WTC11 (cell line): ENCODE data around the gene SPOPL. TPM values are rescaled to one million over a fixed set of nuclear protein-coding genes. Genes with fewer than 3 reads are reported as not detected.

Source experiments
- ATAC-seq: fragments of 200-7000 bp; cut with Tn5 transposase; 2 replicates; pipeline ENCODE4 v1.10.0; 2021; ENCODE audit warnings: mild to moderate bottlenecking, moderate library complexity
- CTCF ChIA-PET: fragments of 300-600 bp; sonication (Branson Sonifier 250); formaldehyde crosslinking; loops from one replicate; lab custom pipeline; 2021; ENCODE audit warnings: antibody characterized with exemption; lab: Charles Lee
- POLR2A ChIA-PET: fragments of 350-600 bp; sonication (Branson Sonifier 250); formaldehyde crosslinking; loops from one replicate; lab custom pipeline; 2021; ENCODE audit warnings: antibody characterized with exemption; lab: Charles Lee
- DNase-seq: peaks from one replicate; pipeline ENCODE4 v3.0.0; 2021; ENCODE audit warnings: low spot score
- H3K27ac Mint-ChIP-seq: 2 replicates; pipeline ENCODE4 v1.8.0; 2021; ENCODE audit warnings: mixed read lengths
- H3K27me3 Mint-ChIP-seq: 2 replicates; pipeline ENCODE4 v1.8.0; 2021; ENCODE audit warnings: low read depth, mild to moderate bottlenecking, moderate library complexity, mixed read lengths
- H3K36me3 Mint-ChIP-seq: 2 replicates; pipeline ENCODE4 v1.8.0; 2021; ENCODE audit warnings: mixed read lengths
- H3K4me1 Mint-ChIP-seq: 2 replicates; pipeline ENCODE4 v1.8.0; 2022; ENCODE audit warnings: mixed read lengths
- H3K4me3 Mint-ChIP-seq: 2 replicates; pipeline ENCODE4 v1.8.0; 2021; ENCODE audit warnings: mild to moderate bottlenecking, moderate library complexity, mixed read lengths
- H3K9me3 Mint-ChIP-seq: 2 replicates; pipeline ENCODE4 v1.8.0; 2021; ENCODE audit warnings: mixed read lengths
- AFF4 ChIP-seq: sonication (generic); formaldehyde crosslinking; IDR thresholded peaks from 2 replicates; pipeline ENCODE4 v1.8.1; 2023; ENCODE audit warnings: mild to moderate bottlenecking, missing genetic modification reagents, borderline replicate concordance
- AR ChIP-seq: fragments of 250-450 bp; sonication (Bioruptor Pico); IDR thresholded peaks from 2 replicates; pipeline ENCODE4 v1.9.0; 2021; ENCODE audit warnings: mild to moderate bottlenecking
- E2F4 ChIP-seq: sonication (generic); formaldehyde crosslinking; IDR thresholded peaks from 2 replicates; pipeline ENCODE4 v1.8.1; 2022; ENCODE audit warnings: low read depth, mild to moderate bottlenecking, moderate library complexity, missing genetic modification reagents, borderline replicate concordance
- E2F5 ChIP-seq: sonication (generic); formaldehyde crosslinking; IDR thresholded peaks from 2 replicates; pipeline ENCODE4 v1.8.1; 2022; ENCODE audit warnings: mild to moderate bottlenecking, moderate library complexity, missing genetic modification reagents
- ERG ChIP-seq: fragments of 250-450 bp; sonication (Bioruptor Pico); IDR thresholded peaks from 2 replicates; pipeline ENCODE4 v1.8.0; 2021; ENCODE audit warnings: mild to moderate bottlenecking
- GABPB1 ChIP-seq: sonication (generic); formaldehyde crosslinking; IDR thresholded peaks from 2 replicates; pipeline ENCODE4 v1.8.1; 2023; ENCODE audit warnings: mild to moderate bottlenecking, missing genetic modification reagents
- IRF1 ChIP-seq: sonication (generic); formaldehyde crosslinking; IDR thresholded peaks from 2 replicates; pipeline ENCODE4 v1.8.0; 2023; ENCODE audit warnings: missing genetic modification reagents
- JUN ChIP-seq: sonication (generic); formaldehyde crosslinking; IDR thresholded peaks from 2 replicates; pipeline ENCODE4 v1.8.0; 2023; ENCODE audit warnings: mild to moderate bottlenecking, missing genetic modification reagents
- MAX ChIP-seq: sonication (generic); formaldehyde crosslinking; IDR thresholded peaks from 2 replicates; pipeline ENCODE4 v1.8.0; 2022; ENCODE audit warnings: mild to moderate bottlenecking, missing genetic modification reagents
- MLX ChIP-seq: sonication (generic); formaldehyde crosslinking; IDR thresholded peaks from 2 replicates; pipeline ENCODE4 v1.8.1; 2023; ENCODE audit warnings: mild to moderate bottlenecking, missing genetic modification reagents, moderate library complexity
- MYBL2 ChIP-seq: sonication (generic); formaldehyde crosslinking; IDR thresholded peaks from 2 replicates; pipeline ENCODE4 v1.8.1; 2023; ENCODE audit warnings: mild to moderate bottlenecking, moderate library complexity, missing genetic modification reagents
- SMAD4 ChIP-seq: sonication (generic); formaldehyde crosslinking; IDR thresholded peaks from 2 replicates; pipeline ENCODE4 v1.8.0; 2022; ENCODE audit warnings: mild to moderate bottlenecking, missing genetic modification reagents
- SP1 ChIP-seq: sonication (generic); formaldehyde crosslinking; conservative IDR thresholded peaks from 2 replicates; pipeline ENCODE4 v1.8.1; 2022; ENCODE audit warnings: missing genetic modification reagents
- STAT6 ChIP-seq: sonication (generic); formaldehyde crosslinking; conservative IDR thresholded peaks from 2 replicates; pipeline ENCODE4 v1.8.1; 2023; ENCODE audit warnings: mild to moderate bottlenecking, low read depth, missing genetic modification reagents, moderate library complexity
- TEAD1 ChIP-seq: sonication (generic); formaldehyde crosslinking; IDR thresholded peaks from 2 replicates; pipeline ENCODE4 v1.8.0; 2022; ENCODE audit warnings: mild to moderate bottlenecking, missing genetic modification reagents
- TP53 ChIP-seq: sonication (generic); formaldehyde crosslinking; IDR thresholded peaks from 2 replicates; pipeline ENCODE4 v1.8.1; 2023; ENCODE audit warnings: mild to moderate bottlenecking, missing genetic modification reagents
- ZNF232 ChIP-seq: sonication (generic); formaldehyde crosslinking; IDR thresholded peaks from 2 replicates; pipeline ENCODE4 v1.8.0; 2022; ENCODE audit warnings: mild to moderate bottlenecking, missing genetic modification reagents
- ZNF423 ChIP-seq: fragments of 250-450 bp; sonication (Bioruptor Pico); IDR thresholded peaks from 2 replicates; pipeline ENCODE4 v2.1.2; 2022; ENCODE audit warnings: mild to moderate bottlenecking, moderate library complexity
- ZNF512 ChIP-seq: sonication (generic); formaldehyde crosslinking; IDR thresholded peaks from 2 replicates; pipeline ENCODE4 v1.8.1; 2022; ENCODE audit warnings: missing genetic modification reagents, borderline replicate concordance
- ZNF671 ChIP-seq: fragments of 250-450 bp; sonication (Bioruptor Pico); IDR thresholded peaks from 2 replicates; pipeline ENCODE4 v1.8.0; 2021; ENCODE audit warnings: mild to moderate bottlenecking
- total RNA-seq: library from RNA; stranded (reverse); gene quantifications from 3 replicates; pipeline ENCODE4 v1.2.3, GENCODE V29; 2021

SPOPL gene
- total RNA-seq, 1 experiment from 2014 or later, result 13.3 TPM

GRCh38 chr2:138497294-138497693 is 4.3 kb upstream of the SPOPL start (continued):
- TF ChIP-seq TEAD1 (no peak), SP1 (no peak), E2F4 (CRISPR knock-in tag) (no peak), E2F5 (CRISPR knock-in tag) (no peak), IRF1 (no peak), MAX (no peak), ERG (CRISPR knock-in tag) (no peak), JUN (no peak), ZNF671 (CRISPR knock-in tag) (no peak), MLX (no peak)

- no peaks in the 10 kb centered on the region for H3K36me3 Mint-ChIP-seq
- ChIA-PET POLR2A (no interaction called here), CTCF (no interaction called here)
- no peak for DNase-seq
- H3K4me3 Mint-ChIP-seq, result peak overlapping the region; percentile 47; the same call in 1 of the 2 replicates
- no peaks in the 10 kb centered on the region for H3K9me3 Mint-ChIP-seq
- no peaks in the 10 kb centered on the region for H3K27me3 Mint-ChIP-seq
- no peak for ATAC-seq
- H3K27ac Mint-ChIP-seq, result no peak overlapping the region
- H3K4me1 Mint-ChIP-seq, result peaks cover 37% of the 10 kb centered on the region
- TF ChIP-seq MYBL2 (CRISPR knock-in tag) (no peak), ZNF232 (no peak), AR (CRISPR knock-in tag) (no peak), TP53 (CRISPR knock-in tag) (no peak), ZNF512 (CRISPR knock-in tag) (no peak), AFF4 (CRISPR knock-in tag) (no peak), GABPB1 (CRISPR knock-in tag) (no peak), SMAD4 (CRISPR knock-in tag) (no peak), STAT6 (CRISPR knock-in tag) (no peak), ZNF423 (no peak), MAX (no peak)
Measured at GRCh38 chr2:138499684-138500083, 1.9 kb upstream of the SPOPL start.
